NCI-H2029 (cell line): Measurements from ENCODE around the gene TRAF2.

Experiments
- DNase-seq: peaks from one replicate; lab custom pipeline; 2025; lab: John Stamatoyannopoulos, UW

Gene TRAF2

DNA sequence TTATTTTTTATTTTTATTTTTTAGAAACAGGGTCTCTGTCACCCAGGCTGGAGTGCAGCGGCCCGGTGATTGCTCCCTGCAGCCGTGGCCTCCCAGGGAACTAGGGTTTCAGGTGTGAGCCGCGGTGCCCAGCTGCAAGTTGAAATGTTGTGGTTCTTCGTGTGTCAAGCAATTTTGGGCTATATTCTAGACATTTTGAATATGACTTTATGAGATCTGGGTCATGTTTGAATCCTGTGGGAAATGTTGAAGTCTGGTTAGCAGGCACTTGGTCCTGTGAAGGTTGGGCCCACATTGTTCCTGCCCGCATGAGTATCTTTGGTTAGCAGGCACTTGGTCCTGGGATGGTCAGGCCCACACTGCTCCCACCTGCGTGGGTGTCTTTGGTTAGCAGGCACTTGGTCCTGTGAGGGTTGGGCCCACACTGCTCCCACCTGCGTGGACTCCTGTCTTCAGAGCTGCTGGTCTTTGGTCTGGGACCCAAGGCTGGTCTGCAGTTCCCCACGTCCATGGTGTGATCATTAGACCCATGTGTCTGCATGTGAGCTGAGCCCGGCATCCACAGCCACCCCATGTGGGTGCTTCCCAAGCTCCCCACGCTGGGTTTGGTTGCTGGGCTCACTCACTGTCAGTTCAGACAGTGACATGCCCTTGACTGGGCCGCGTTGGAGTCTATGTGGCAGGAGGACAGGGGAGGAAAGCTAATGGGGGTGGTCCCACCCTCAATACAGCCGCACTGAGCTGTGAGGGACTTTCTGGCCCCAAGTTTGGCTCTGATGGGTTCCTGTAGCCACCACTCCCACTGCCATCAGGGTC, 51.1 kb downstream of the TRAF2 start:
- no peak for DNase-seq

- DNase-seq, result no peak
These were observed 53.2 kb downstream of the TRAF2 start for GRCh38 chr9:136939431-136939995.

DNA sequence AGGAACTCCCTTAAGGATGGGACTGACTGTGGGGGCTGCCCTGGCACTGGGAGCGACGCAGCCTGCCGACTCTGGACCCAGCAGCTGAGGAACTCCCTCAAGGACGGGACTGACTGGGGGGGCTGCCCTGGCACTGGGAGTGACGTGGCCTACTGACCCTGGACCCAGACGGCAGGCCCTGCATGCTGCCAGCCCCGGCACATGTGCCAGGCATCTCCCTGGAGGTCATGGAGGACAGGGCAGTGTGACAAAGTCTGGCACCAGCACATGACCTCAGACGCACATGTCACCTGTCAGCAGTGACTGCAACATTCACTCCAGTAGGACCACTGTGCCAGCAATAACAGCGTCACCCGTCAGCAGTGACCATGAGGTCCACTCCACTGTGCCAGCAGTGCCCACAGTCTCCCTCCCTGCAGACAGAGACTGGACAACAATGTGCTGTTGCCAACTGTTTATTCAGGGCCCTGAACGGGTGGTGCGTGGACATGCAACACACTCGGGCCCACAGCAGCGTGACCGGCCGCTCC, 53.7 kb downstream of the TRAF2 start:
- DNase-seq, result no peak

GRCh38 chr9:136940526-136941230, 54.4 kb downstream of the TRAF2 start:
- no peak for DNase-seq

DNA sequence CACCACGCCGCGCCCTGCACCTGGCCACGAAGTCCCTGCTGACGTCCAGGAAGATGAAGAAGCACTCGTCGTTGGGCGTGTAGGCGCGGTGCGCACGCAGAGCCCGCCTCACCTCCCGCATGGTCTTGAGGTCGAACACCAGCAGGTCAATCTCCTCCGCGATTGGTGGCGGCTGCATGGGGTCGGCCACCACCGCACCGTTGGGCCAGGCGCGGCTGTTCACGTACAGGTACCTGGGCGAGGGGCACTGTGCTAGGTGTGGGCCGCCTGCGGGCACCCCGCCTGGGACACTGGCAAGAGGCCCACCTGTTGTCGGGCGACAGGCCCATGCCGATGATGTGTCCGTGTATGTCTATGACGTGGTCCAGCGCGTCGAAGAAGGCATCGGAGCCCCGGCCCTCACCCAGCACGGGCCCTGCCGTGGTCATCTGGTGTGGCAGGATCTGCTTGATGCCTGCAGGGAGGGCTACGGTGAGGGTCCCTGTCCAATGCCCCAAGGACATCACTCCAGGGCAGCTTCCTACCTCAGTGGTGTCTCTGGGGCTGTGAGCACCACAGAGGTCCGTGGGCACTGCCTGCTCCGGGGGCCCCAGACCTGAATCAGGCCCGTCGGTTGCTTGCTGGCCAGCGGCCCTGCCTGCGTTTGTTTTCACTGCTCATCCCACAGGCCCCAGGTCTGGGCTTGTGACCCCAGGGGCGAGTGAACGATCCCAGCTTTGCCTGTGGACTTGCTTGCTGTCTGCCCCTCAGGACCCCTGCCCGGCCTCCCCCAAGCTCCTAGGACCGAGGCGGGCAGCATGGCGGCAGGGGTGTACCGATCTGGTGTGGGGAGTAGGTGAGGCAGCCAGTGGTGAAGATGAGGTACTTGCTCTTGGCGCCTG, 55.2 kb downstream of the TRAF2 start:
- DNase-seq, result no peak

GRCh38 chr9:136942112-136942880, 56.0 kb downstream of the TRAF2 start:
- no peak for DNase-seq

DNA sequence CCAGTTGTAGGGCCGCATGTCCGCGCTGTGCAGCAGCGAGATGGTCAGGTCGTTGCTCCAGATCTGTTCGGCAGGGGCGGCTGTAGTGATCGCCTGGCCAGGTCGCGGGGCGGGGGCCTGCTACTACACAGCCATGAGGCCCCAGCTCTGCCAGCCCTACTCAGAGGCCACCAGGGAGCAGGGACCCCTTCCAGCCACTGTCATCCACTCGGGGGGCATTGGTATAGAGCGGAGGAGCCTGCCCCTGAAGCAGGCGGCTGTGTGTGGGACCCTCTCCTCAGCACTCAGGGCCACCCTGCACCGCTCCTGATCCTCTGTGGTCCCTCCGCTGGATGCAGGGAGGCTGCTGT, 56.5 kb downstream of the TRAF2 start:
- DNase-seq, result no peak

GRCh38 chr9:136943291-136944211, 57.2 kb downstream of the TRAF2 start:
- DNase-seq, result peak; percentile 32

- DNase-seq, result no peak
These were observed 57.8 kb downstream of the TRAF2 start for GRCh38 chr9:136944212-136944518.

- DNase-seq, result peak; percentile 95
These were observed 58.4 kb downstream of the TRAF2 start, which contains the start of the genes C8G and FBXW5 for GRCh38 chr9:136944519-136945332. C8G (plus strand) TSS chr9:136945243; CDS start chr9:136945321, 78 bp downstream. FBXW5 (minus strand) TSS chr9:136944738; CDS start chr9:136944083, 655 bp downstream.

DNA sequence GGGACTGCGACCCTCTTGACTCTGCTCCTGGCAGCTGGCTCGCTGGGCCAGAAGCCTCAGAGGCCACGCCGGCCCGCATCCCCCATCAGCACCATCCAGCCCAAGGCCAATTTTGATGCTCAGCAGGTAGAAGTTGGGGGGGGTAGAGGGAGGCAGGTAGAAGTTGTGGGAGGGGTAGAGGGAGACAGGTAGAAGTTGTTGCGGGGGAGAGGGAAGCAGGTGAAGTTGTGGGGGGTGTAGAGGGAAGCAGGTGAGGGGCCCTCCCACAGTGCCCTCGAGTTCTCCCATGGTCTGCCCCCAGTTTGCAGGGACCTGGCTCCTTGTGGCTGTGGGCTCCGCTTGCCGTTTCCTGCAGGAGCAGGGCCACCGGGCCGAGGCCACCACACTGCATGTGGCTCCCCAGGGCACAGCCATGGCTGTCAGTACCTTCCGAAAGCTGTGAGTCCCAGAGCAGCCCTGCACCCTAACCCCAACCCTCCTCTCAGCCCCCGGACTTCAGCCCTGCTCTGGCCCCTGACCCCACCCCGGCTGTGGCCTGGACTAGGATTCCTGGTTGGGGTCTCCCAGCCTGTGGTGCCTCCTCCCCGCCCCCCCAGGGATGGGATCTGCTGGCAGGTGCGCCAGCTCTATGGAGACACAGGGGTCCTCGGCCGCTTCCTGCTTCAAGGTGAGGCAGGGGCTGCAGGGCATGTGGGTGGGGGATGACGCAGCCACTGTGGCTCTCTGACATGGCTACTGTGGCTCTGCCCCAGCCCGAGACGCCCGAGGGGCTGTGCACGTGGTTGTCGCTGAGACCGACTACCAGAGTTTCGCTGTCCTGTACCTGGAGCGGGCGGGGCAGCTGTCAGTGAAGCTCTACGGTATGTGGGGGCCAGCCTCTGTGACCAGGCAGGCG, 59.3 kb downstream of the TRAF2 start:
- DNase-seq, result no peak

DNA sequence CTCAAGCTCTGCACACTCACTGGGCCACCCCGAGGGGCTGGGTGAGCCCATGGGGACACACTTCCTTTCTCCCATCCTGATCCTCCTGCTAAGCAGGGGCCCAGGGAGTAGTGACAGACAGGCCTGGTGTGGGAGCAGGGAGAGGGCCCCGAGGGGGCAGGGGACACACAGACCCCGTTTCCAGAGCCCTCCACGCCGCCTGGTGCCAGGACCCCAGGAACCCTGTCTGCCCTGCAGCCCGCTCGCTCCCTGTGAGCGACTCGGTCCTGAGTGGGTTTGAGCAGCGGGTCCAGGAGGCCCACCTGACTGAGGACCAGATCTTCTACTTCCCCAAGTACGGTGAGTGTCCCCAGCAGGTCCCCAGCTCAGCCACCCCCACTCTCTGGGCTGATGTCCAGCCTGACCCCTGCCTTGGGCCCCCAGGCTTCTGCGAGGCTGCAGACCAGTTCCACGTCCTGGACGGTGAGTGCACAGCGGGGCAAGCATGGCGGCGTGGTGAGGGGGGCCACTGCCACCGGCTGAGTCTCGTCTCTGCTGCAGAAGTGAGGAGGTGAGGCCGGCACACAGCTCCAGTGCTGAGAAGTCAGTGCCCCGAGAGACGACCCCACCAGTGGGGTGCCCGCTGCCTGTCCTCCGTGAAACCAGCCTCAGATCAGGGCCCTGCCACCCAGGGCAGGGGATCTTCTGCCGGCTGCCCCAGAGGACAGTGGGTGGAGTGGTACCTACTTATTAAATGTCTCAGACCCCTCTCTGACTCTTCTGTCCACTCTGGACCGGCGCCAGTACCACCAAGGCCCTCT, 60.1 kb downstream of the TRAF2 start:
- DNase-seq, result no peak

DNA sequence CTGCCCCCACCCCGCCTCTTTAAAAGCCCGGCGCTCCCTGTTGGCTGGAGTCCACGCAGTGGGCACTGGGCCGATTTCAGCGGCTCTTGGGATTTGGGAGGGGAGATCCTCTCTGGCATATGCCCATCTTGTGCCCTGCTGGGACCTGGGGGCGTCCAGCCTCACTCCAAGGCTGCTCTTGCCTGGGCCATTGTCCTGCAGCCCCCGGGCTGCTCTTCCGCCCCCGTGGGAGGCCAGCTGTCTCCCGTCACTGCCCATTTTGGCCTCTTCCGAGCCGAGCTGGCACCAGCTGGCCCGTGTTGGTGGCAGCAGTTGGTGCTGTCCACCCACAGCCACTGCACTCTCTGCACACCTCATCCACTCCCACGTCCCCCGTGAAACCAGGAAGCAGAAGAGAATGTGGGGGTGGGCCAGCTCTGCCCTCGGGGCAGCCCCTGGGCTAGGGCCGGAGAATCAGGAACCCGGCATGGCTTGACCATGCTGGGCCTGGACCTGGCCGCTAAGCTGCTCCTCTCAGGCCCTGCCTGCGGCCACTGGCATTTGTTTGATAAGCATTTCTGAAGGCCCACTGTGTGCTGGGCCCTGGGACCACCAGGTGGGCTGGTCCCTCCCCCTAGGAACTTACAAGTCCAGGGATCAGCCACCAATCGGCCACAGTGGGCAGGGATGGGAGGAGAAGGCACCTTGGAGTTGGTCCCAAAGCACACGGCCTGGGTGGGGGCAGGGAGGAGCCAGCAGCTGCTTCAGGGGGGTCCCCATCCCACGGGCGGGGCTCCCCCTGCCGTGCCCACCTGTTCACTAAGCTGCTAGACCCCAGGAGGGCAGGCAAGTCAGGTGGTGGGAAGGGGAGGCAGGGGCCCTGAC, 60.9 kb downstream of the TRAF2 start:
- DNase-seq, result no peak

DNA sequence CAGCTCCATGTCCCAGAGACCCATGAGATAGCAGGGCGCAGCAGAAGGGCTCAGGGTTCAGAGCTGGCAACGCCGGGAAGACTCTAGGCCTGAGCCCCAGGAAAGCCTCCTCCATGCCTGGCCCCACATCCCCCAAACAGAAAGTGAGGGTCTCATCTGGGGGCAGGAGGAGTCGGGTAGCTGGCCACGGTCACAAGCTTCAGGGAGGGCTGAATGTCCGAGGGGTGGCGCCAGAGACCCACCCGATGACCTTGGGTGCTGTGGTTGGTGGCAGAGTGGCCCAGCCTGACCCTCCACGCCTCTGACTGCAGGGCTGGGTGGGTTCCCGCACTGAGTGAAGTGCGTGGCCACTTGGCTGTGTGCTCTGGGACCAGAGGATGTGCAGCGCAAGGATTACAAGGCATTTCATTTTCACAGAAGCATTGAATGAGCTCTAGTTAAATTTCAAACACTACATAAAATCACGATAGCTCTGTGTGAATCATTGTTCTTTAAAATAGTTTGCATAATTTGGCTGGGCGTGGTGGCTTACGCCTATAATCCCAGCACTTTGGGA, 61.7 kb downstream of the TRAF2 start:
- DNase-seq, result no peak

GRCh38 chr9:136949239-136949816, 63.0 kb downstream of the TRAF2 start:
- no peak for DNase-seq
